ENCODE results near the gene ARNT2. TPM values are rescaled to one million over a fixed set of nuclear protein-coding genes. Genes with fewer than 3 reads are reported as not detected.

ARNT2 gene
- total and polyA plus RNA-seq, 2 experiments from 2014 or later: 4.6 to 11.6 TPM

DNA sequence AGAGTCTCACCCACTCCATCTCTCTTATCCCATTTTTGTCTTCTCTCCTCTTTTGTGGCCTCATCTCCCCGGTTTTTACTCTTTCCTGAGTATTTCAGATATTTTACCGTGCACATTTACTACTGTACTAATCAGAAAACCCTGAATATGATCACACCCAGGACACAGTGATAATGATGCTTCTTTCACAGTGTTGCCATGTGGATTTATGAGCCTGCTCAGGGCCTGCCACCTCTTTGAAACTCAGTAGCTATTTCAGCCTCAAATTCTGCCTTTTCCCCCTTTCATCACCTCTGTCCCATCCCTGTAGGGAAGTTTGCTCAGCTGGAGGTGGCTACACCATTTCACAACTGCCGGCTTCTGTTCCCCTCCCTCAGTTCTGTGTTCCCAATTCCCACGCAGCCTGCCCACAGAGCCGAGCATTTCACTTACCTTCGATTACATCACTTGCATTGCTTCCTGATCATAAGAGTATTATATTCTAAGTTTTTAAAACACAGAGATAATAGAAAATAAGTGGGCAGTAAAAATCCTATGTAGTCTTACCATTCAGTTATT lies 33.2 kb downstream of the ARNT2 start:
- Histone ChIP-seq H3K4me2 (no peak overlapping the region), H4K20me1 (replicated peaks; ENCODE audit: insufficient read depth) (no peaks in the 10 kb centered on the region; the same call in none of the 2 replicates), H3K4me3 (no peak overlapping the region), H3K27ac (ENCODE audit: low read depth) (no peak overlapping the region), H3F3A (replicated peaks; ENCODE audit: low read depth) (no peaks in the 10 kb centered on the region), H3K4me1 (ENCODE audit: insufficient read depth) (no peaks in the 10 kb centered on the region), H2AFZ (no peak overlapping the region), H3K36me3 (ENCODE audit: insufficient read depth) (no peaks in the 10 kb centered on the region), H3K9me2 (ENCODE audit: insufficient read depth) (peaks cover 6% of the 10 kb centered on the region; the same call in 1 of the 2 replicates), H3K79me2 (replicated peaks; ENCODE audit: insufficient read depth) (no peaks in the 10 kb centered on the region), H3K27me3 (ENCODE audit: insufficient read depth) (no peaks in the 10 kb centered on the region)
- TF ChIP-seq STAT1 (IDR thresholded peaks at IDR 0.05; ENCODE audit: unreplicated experiment): no peak
- TF ChIP-seq, protein P1, sequence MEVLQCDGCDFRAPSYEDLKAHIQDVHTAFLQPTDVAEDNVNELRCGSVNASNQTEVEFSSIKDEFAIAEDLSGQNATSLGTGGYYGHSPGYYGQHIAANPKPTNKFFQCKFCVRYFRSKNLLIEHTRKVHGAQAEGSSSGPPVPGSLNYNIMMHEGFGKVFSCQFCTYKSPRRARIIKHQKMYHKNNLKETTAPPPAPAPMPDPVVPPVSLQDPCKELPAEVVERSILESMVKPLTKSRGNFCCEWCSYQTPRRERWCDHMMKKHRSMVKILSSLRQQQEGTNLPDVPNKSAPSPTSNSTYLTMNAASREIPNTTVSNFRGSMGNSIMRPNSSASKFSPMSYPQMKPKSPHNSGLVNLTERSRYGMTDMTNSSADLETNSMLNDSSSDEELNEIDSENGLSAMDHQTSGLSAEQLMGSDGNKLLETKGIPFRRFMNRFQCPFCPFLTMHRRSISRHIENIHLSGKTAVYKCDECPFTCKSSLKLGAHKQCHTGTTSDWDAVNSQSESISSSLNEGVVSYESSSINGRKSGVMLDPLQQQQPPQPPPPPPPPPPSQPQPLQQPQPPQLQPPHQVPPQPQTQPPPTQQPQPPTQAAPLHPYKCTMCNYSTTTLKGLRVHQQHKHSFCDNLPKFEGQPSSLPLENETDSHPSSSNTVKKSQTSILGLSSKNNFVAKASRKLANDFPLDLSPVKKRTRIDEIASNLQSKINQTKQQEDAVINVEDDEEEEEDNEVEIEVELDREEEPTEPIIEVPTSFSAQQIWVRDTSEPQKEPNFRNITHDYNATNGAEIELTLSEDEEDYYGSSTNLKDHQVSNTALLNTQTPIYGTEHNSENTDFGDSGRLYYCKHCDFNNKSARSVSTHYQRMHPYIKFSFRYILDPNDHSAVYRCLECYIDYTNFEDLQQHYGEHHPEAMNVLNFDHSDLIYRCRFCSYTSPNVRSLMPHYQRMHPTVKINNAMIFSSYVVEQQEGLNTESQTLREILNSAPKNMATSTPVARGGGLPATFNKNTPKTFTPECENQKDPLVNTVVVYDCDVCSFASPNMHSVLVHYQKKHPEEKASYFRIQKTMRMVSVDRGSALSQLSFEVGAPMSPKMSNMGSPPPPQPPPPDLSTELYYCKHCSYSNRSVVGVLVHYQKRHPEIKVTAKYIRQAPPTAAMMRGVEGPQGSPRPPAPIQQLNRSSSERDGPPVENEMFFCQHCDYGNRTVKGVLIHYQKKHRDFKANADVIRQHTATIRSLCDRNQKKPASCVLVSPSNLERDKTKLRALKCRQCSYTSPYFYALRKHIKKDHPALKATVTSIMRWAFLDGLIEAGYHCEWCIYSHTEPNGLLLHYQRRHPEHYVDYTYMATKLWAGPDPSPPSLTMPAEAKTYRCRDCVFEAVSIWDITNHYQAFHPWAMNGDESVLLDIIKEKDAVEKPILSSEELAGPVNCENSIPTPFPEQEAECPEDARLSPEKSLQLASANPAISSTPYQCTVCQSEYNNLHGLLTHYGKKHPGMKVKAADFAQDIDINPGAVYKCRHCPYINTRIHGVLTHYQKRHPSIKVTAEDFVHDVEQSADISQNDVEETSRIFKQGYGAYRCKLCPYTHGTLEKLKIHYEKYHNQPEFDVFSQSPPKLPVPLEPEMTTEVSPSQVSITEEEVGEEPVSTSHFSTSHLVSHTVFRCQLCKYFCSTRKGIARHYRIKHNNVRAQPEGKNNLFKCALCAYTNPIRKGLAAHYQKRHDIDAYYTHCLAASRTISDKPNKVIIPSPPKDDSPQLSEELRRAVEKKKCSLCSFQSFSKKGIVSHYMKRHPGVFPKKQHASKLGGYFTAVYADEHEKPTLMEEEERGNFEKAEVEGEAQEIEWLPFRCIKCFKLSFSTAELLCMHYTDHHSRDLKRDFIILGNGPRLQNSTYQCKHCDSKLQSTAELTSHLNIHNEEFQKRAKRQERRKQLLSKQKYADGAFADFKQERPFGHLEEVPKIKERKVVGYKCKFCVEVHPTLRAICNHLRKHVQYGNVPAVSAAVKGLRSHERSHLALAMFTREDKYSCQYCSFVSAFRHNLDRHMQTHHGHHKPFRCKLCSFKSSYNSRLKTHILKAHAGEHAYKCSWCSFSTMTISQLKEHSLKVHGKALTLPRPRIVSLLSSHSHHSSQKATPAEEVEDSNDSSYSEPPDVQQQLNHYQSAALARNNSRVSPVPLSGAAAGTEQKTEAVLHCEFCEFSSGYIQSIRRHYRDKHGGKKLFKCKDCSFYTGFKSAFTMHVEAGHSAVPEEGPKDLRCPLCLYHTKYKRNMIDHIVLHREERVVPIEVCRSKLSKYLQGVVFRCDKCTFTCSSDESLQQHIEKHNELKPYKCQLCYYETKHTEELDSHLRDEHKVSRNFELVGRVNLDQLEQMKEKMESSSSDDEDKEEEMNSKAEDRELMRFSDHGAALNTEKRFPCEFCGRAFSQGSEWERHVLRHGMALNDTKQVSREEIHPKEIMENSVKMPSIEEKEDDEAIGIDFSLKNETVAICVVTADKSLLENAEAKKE (CRISPR knock-in tag; IDR thresholded peaks at IDR 0.05): no peak
- TF ChIP-seq, protein P2, sequence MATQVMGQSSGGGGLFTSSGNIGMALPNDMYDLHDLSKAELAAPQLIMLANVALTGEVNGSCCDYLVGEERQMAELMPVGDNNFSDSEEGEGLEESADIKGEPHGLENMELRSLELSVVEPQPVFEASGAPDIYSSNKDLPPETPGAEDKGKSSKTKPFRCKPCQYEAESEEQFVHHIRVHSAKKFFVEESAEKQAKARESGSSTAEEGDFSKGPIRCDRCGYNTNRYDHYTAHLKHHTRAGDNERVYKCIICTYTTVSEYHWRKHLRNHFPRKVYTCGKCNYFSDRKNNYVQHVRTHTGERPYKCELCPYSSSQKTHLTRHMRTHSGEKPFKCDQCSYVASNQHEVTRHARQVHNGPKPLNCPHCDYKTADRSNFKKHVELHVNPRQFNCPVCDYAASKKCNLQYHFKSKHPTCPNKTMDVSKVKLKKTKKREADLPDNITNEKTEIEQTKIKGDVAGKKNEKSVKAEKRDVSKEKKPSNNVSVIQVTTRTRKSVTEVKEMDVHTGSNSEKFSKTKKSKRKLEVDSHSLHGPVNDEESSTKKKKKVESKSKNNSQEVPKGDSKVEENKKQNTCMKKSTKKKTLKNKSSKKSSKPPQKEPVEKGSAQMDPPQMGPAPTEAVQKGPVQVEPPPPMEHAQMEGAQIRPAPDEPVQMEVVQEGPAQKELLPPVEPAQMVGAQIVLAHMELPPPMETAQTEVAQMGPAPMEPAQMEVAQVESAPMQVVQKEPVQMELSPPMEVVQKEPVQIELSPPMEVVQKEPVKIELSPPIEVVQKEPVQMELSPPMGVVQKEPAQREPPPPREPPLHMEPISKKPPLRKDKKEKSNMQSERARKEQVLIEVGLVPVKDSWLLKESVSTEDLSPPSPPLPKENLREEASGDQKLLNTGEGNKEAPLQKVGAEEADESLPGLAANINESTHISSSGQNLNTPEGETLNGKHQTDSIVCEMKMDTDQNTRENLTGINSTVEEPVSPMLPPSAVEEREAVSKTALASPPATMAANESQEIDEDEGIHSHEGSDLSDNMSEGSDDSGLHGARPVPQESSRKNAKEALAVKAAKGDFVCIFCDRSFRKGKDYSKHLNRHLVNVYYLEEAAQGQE (IDR thresholded peaks at IDR 0.05; ENCODE audit: unreplicated experiment): no peak
- TF ChIP-seq, protein P3, sequence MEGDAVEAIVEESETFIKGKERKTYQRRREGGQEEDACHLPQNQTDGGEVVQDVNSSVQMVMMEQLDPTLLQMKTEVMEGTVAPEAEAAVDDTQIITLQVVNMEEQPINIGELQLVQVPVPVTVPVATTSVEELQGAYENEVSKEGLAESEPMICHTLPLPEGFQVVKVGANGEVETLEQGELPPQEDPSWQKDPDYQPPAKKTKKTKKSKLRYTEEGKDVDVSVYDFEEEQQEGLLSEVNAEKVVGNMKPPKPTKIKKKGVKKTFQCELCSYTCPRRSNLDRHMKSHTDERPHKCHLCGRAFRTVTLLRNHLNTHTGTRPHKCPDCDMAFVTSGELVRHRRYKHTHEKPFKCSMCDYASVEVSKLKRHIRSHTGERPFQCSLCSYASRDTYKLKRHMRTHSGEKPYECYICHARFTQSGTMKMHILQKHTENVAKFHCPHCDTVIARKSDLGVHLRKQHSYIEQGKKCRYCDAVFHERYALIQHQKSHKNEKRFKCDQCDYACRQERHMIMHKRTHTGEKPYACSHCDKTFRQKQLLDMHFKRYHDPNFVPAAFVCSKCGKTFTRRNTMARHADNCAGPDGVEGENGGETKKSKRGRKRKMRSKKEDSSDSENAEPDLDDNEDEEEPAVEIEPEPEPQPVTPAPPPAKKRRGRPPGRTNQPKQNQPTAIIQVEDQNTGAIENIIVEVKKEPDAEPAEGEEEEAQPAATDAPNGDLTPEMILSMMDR (conservative IDR thresholded peaks at IDR 0.05; ENCODE audit: low read depth in 2 of 2): no peak
- TF ChIP-seq EZH2phosphoT487 (IDR thresholded peaks at IDR 0.05; ENCODE audit: unreplicated experiment): no peak
- TF ChIP-seq NANOG (IDR thresholded peaks at IDR 0.05; ENCODE audit: borderline replicate concordance): no peak
- no peak for TF ChIP-seq ZNF114 (CRISPR knock-in tag; IDR thresholded peaks at IDR 0.05)
- TF ChIP-seq, protein P4, sequence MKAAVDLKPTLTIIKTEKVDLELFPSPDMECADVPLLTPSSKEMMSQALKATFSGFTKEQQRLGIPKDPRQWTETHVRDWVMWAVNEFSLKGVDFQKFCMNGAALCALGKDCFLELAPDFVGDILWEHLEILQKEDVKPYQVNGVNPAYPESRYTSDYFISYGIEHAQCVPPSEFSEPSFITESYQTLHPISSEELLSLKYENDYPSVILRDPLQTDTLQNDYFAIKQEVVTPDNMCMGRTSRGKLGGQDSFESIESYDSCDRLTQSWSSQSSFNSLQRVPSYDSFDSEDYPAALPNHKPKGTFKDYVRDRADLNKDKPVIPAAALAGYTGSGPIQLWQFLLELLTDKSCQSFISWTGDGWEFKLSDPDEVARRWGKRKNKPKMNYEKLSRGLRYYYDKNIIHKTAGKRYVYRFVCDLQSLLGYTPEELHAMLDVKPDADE (IDR thresholded peaks at IDR 0.05): no peak
- no peak for TF ChIP-seq EZH2 (IDR thresholded peaks at IDR 0.05; ENCODE audit: low read depth, unreplicated experiment)
- no peak for TF ChIP-seq JUNB (IDR thresholded peaks at IDR 0.05; ENCODE audit: unreplicated experiment)
- TF ChIP-seq CREB1 (CRISPR knock-in tag; IDR thresholded peaks at IDR 0.05; ENCODE audit: low read depth): no peak
- TF ChIP-seq POLR2AphosphoS5 (IDR thresholded peaks at IDR 0.05; ENCODE audit: low read depth): no peak
- TF ChIP-seq ZNF331 (CRISPR knock-in tag; IDR thresholded peaks at IDR 0.05; ENCODE audit: low read depth): no peak
- Mint-ChIP-seq H3K27me3 (ENCODE audit: insufficient read depth, low read depth, poor library complexity) (peaks cover 9% of the 10 kb centered on the region), H3K4me3 (no peak overlapping the region), H3K9me3 (no peaks in the 10 kb centered on the region), H3K36me3 (ENCODE audit: low read depth) (no peaks in the 10 kb centered on the region; the same call in 2 of the 3 replicates), H3K27ac (no peak overlapping the region), H3K4me1 (peaks cover 19% of the 10 kb centered on the region)
- ATAC-seq (no peak), DNase-seq (ENCODE audit: low spot score) (no peak)
